Stimulated activated CD8-positive, alpha-beta memory T cell treated with anti-CD3 and anti-CD28 coated beads, Interleukin-7, amount 100 ng/mL, for 4 hours (primary cell): ENCODE results near the gene CAPN12.

Experiments used
- DNase-seq, 2 donors: peaks; one replicate each; pipeline ENCODE4 v3.0.0-alpha.2; 2020; ENCODE audit warnings: low read depth in 2 of 2

CAPN12 gene

DNA sequence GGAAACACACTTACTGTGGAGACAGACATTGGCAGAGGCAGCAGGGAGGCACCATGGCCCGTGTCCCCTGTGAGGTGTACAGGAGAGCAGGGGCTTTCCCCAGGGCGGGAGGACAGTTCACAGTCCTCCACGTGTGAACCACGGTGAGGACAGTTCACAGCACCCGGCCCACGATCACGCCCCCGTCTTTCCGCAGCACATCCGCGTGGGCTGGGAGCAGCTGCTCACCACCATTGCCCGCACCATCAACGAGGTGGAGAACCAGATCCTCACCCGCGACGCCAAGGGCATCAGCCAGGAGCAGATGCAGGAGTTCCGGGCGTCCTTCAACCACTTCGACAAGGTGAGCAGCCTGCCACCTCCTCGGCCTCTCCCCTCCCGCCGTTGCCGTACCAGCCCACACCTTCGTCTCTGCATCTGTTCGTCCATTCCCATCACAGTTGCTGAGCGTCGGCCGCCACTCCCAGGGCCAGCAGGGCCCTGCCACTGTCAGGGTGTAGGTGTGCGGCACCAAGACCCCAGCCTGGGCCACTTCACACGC, 17.4 kb downstream of the CAPN12 start:
- peak in 1 of 2 donors; percentile 67 for DNase-seq

DNA sequence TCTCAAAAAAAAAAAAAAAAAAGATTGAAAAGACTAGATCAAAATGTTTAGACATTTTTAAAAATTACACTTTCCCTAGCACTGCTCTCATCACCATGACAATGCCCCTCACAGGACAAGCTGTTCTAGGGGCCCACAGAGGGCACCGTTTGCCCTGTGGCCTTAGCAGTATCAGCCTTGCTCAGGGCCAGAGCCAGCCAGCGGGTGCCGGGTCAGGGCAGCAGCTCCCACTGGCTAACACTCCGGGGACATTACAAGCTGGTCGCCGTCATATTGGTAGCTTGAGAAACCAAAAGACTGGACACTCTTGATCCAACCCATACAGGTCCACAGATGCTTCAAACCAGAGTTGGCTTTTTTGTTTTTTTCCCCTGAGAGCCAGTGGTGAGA, 18.0 kb downstream of the CAPN12 start:
- DNase-seq: no peak

DNA sequence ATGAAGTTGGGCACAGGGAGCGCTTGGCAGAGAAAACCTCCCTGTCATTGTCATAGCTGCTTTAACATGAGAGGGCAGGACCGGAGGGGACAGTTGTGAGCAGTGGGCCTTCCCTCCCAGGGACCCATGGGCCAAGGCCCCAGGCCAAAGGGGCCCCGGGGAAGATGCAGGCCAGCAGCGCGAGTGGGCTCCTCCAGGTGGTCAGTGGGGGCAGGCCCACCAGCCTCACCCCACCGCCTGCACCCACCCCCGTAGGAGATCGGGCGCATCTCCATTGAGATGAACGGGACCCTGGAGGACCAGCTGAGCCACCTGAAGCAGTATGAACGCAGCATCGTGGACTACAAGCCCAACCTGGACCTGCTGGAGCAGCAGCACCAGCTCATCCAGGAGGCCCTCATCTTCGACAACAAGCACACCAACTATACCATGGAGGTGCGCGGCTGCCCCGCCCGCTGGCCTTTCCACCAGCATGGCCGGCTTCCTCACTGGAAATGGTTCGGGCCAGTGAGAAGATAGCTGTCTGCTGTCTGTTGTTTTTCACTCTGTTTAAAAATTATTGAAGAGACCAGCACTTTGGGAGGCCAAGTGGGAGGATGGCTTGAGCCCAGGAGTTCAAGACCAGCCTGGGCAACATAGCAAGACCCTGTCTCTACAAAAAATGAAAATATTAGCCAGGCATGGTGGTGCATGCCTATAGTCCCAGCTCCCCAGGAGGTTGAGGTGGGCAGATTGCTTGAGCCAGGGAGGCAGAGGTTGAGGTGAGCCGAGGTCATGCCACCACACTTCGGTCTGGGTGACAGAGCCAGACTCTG, 18.6 kb downstream of the CAPN12 start:
- DNase-seq: no peak

DNA sequence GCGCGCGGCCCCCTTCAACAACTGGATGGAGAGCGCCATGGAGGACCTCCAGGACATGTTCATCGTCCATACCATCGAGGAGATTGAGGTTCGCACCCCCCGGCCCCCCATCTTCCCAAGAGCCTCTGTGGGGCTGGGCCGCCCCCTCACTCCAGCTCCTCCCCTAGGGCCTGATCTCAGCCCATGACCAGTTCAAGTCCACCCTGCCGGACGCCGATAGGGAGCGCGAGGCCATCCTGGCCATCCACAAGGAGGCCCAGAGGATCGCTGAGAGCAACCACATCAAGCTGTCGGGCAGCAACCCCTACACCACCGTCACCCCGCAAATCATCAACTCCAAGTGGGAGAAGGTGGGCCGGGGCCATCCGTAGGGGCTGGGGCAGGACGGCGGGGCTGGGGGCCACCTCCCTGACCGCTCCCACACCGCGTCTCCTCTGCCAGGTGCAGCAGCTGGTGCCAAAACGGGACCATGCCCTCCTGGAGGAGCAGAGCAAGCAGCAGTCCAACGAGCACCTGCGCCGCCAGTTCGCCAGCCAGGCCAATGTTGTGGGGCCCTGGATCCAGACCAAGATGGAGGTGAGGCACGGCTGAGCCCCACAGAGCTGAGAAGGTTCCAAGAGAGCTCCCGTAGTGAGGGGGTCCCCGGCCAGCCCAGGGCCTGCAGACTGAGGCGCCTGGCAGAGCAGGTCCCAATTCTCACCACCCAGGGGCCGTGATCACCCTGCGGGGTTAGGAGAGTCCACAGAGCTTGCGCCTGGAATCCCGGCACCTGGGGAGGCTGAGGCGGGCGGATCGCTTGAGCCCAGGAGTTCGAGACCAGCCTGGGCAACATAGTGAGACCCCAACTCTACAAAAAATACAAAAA, 20.1 kb downstream of the CAPN12 start:
- no peak for DNase-seq

DNA sequence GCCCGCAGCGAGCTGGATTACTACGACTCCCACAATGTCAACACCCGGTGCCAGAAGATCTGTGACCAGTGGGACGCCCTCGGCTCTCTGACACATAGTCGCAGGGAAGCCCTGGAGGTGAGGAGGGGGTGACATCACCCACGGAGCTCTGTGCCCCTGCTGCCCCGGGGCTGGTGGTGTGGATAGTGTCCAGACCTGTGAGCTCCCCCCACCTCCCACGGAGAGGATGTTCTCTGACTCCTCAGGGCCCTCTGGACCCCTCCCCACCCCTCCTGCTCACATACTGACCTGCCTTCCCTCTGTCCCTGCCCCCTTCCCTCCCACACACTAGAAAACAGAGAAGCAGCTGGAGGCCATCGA, 20.7 kb downstream of the CAPN12 start:
- DNase-seq: no peak

DNA sequence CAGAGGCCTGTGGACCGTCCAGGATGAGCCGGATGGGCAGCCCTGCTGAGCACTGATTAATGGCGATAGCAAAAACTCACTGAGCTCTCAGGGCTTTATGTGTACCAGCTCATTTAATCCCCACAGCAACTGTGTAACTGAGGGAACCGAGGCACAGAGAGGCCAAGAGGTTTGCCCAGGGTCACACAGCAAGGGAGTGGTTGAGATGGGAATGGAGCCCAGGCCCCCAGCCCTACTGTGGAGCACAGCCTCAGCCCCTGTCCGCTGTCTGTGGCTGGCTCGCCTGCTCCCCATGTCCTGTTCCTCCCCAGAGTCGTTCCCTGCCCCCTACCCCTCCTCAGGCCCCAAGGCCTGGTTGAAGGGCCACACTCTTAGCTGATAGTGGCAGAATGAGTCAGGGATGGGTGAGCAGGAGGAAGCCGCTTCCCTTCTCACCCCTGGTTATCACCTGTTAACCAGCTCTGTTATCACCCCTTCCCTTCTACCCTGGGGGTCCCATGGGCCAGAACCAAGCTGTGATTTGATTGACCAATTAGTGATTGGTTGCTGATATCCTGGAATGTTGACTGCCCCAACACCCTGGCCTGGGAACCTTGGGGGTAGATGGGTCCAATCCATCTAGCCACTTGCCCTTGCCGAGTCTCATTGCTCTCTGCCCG, 21.2 kb downstream of the CAPN12 start:
- DNase-seq: no peak

DNA sequence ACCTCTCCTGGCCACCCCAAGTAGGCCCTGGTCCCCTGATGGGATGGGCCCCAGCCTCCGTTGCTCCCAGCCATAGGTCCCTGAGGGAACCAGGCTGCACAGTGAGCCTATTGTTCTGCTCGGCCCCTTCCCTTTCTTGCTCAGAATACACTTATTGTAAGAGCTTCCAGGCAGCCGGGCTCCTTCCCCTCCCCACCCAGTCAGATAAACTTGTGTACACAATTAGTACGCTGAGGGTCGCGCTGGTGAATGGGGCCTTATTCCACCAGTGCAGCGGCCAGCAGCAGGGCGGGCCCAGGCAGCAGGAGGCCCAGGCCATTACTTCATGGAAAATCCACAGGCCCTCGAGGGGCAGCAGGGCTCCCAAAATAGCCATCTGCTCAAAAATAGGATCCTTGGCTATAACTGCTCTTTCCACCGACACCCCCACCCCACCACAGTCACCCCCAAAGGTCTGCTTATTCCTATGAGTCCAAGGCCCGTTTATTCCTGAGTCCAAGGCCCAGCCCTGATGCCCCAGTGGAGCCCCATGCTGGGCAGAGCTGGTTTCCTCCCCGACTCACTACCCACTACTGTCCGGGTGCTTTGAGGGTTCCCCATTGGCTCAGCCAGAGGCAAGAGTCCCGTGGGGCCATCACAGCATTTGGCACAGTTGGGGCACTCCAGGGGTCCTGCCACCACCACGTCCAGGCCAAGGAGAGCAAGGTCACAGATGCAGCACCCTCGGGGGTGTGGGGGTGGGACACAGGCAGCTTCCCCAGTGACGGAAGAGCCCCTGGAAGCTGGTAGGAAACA, 22.1 kb downstream of the CAPN12 start:
- DNase-seq: no peak

DNA sequence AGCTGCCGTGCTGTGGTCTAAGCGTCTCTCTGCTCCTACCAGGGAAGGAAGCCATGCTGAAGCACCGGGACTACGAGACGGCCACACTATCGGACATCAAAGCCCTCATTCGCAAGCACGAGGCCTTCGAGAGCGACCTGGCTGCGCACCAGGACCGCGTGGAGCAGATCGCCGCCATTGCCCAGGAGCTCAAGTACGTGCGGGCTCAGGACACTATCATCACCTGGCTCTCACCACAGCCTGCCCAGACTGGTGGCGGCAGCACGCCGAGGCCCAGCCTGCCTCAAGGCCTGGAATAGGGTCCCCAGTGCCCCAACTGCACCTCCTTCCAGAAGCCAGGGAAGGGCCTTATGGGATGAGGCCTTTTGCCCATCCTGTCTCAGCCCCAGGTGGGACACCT, 22.8 kb downstream of the CAPN12 start:
- no peak for DNase-seq

DNA sequence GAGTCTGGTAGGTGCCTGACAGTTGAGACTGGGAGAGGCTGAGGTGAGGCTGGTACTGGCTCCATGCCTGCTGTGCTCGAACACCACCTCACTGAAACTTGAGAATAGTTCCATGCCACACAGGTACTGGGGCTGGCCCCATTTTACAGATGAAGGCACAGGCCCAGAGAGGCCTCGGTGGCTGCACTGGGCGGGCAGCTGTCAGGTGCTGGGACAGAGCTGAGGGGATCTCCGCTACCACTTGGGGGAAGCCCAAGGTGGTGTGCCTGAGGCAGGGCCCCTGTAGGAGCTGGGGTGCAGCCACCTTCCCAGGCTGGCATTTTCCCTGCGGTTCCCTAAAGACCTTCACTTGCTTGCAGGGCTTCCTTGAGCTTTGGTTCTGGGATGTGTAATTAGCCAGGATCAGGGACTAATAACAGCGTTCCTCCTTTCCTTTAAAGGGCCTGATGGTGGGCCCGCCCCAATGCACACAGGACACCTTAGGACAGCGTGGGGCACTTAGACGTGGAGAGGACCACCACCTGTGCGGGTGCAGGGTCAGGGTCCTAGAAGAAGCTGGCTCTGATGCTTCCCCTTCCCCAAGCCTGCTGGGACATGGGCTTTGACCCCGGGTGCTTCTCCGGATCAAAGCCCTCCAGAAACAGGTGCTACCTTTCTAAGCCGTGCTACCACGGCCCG, 23.6 kb downstream of the CAPN12 start:
- DNase-seq: no peak

DNA sequence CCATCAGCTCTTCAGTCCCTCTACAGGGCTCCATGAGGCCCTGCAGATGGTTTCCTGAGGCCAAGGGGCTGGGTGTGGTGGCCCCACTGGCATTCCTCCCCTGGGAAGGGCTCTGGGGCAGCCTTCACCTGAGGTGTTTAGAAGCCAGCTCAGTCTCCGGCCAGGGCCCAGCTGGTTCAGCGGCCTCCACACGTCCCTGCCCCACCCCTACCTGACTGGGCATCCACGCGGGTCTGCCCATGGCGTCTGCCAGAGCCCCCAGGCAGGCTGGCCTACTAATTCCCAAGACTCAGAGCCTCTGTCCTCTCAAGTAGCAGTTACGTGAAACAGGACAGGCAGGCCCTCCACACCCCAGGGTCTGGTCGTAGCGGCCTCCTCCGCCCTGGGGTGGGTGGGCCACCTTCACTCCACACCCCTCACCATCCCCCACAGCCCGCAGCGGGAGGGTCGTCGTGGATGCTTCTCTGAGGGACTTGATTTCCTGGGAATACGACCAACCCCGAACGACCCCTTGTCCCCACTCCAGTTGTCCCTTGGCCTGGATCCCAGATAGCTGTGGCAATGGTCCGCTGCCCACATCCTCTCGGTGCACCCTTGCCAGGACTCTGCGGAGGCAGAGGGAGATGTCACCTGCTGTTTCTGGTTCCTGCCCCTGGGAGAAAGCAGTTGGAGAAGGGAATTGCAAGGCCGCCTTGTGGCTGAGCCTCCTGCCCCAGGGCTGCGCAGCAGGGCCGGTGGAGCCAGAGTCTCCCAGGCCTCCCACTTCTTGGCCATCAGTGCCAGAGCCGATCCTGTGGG, 24.3 kb downstream of the CAPN12 start:
- no peak for DNase-seq

DNA sequence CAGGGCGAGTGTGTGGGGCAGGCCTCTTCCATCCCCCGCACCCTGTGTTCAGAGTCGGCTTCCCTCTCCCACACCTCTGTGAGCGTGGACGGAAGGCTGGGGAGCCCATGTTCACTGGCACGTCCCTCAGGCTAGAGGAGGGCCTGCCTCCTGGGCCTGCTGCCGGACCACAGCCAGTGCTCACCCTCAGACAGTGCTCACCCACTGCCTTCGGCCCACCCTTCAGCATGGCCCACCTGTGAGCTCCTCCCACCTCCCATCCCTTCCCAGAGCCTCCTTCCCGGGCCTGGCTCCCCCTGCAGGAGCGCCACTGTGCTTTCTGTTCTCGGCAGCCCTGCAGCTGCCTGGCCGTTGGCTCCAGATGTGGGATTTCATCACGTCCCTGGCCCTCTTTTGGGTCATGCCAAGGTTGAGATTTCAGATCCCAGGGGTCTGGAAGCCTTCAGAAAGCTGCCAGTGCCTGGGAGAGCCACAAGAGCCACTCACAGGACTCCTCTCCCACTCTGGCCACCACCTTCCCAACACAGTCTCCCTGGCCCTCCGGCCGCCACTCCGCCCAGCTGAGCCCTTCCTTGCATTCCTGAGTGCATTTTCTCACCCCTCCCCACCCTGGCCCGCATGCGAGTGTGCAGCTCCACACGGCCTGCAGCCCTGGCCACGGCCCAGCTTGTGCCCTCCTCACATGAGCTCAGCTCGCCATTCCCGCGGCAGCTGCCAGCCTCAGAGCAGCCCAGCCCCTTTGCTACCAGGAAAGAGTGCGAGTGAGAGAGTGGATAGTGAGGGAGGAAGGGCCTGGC, 25.3 kb downstream of the CAPN12 start:
- DNase-seq: no peak

DNA sequence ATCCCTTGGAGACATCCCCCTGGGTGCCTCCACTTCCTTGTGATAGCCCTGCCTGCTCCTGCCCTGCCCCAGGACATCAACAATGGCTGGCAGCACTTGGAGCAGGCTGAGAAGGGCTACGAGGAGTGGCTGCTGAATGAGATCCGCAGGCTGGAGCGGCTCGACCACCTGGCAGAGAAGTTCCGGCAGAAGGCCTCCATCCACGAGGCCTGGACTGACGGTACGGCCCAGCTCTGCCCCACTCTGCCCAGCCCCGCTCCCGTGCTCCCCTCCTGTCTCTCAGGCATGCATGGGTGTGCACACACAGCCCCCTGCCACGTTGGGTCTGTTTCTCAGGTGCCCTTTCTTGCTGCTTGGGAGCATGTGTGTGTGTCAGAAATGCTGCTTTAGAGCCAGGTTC, 26.4 kb downstream of the CAPN12 start:
- DNase-seq: no peak

DNA sequence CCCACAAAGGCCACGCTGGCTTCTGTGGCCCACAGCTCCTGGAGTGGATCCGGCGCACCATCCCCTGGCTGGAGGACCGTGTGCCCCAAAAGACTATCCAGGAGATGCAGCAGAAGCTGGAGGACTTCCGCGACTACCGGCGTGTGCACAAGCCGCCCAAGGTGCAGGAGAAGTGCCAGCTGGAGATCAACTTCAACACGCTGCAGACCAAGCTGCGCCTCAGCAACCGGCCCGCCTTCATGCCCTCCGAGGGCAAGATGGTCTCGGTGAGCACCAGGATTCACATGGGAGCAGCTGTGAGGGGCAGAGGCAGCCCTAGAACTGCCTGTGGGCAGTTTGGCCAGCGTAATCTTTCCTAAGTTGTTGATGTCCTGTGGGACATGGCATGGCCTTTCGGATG, 27.2 kb downstream of the CAPN12 start:
- no peak for DNase-seq

DNA sequence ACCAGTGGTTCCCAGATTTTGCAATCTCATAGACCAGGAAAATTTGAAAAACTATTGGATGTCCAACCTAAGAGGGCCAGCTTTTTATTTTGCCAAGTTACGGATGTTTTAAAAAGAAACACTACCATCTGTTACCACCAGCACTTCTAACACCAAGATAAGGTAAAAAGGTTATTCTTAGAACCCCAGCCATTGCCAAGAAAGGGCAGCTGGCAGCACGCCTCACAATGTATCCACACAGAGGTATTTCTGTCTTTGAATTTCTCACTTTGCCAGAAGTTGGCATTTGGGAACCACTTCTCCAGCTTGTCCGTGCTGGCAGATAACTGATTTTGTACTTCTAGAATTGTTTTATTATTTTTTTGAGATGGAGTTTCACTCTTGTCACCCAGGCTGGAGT, 28.7 kb downstream of the CAPN12 start:
- no peak for DNase-seq

DNA sequence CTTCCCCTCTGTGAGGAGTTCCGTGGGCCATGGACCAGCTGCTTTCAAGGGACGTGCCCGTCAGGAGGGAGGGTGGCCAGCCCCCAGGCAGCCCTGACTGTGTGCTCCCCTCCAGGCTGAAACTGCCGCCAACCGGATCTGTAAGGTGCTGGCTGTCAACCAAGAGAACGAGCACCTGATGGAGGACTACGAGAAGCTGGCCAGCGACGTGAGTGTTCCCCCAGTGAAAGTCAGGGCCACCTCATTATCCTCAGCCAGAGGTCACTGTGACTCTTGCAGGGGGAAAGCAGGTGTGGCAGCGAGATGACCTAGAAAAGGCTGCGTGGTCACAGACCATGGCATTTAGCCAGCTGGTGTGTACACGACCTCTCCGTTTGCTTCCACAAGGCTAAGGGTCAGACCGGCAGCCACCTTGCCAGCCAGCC, 29.9 kb downstream of the CAPN12 start:
- no peak for DNase-seq

DNA sequence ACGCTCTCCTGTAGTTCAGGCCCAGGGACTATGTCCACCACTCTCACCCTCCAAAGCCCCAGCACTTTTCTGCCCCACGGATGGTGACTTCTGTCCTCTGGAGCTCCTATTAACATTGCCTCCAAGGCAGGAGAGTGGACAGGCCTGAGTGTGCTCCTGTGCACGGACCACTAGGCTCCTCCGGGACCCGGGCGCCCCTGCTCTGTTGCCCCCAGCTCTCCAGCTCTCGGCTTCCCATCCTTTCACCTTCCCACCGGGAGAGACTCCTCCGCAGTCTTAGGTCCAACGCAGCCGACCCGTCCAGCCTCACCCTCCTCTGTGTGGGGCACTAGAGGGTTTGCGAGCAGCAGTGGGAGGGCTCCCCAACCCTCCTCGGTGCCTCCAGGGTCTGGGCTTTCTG, 30.4 kb downstream of the CAPN12 start:
- no peak for DNase-seq

DNA sequence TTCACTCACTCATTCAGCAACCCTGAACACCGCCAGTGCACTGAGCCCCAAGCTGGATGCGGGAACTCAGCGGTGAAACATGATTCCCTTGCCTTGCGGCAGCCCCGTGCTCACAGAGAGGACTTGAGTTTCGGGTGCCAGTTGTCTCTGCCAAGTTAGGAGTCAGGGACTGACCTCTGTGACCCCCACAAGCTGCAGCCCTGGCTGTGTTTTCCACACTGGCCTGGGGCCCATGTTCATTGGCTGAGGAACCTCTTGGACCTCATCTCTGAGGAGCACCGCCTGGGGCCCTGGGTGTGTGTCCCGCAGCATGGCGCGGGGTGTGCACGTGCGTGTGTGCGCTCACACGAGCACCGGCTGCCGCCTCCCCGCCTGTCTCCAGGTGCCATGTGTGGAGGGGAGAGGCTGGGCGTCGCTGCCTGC, 31.0 kb downstream of the CAPN12 start:
- no peak for DNase-seq

DNA sequence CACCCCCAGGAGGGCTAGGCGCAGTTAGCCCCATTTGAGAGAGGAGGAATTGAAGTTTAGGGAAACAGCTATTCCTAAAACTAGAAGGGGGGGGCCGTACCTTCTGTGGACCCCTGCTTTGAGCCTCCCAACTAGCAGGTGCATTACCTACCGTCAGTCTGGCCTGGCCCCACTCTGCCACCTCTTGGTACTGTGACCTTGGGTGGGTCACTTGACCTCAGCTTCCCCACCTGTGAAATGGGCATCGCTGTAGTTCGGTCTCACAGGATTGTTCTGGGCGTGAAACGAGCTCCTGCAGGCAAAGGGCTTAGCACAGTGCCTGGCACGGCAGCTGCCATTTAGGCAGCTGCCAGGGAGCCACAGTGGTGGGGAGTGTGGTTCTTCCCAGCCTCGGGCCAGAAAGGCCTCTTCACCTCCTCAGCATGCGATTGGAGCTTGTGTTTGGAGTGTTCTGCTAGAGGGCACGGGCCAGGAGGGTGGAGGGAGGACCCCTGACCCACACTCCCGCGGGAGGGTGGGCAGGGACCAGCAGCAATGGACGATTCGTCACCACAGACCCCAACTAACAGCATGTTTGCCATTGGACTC, 32.0 kb downstream of the CAPN12 start:
- no peak for DNase-seq

DNA sequence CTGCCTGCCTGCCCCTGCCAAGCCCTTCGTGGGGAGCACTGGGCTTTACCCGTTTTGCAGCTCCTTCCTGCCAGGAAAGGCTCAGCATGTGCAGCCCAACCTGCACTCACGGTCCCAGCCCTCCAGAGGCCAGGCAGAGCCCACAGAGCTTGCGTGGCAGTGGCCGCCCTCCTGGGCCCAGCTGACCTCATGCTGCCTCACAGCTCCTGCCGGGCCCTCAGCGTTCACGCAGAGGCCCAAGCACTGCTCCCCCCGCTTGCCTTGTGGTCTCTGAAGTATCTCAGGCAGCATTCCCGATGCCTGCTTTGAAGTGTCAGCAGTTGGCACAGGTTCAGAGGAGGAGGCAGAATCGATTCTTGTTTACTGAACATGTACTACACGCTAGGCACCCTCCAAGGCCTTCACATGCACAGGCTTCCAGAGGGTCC, 32.5 kb downstream of the CAPN12 start:
- no peak for DNase-seq
